Neutrophil (primary cell): Measurements from ENCODE around the gene NRXN2.

Experiments used
- H3K27ac ChIP-seq: fragments of 200-600 bp; sonication (generic); 2 replicates; pipeline ENCODE4 v1.5.1; 2016; ENCODE audit warnings: mild to moderate bottlenecking, moderate library complexity
- H3K27me3 ChIP-seq: fragments of 200-600 bp; sonication (generic); 2 replicates; pipeline ENCODE4 v1.6.0; 2016; ENCODE audit warnings: mild to moderate bottlenecking
- H3K36me3 ChIP-seq: fragments of 200-600 bp; sonication (generic); 2 replicates; pipeline ENCODE4 v1.5.1; 2017
- H3K4me1 ChIP-seq, 2 experiments: fragments of 200-600 bp in 1 of 2; sonication (generic) in 1 of 2; 1 replicate in 1 of 2; 2 replicates in 1 of 2; pipeline versions ENCODE4 v1.5.1 to v1.6.1; 2013 to 2016; ENCODE audit warnings: low read depth in 1 of 2, low read length in 1 of 2, mild to moderate bottlenecking in 1 of 2, moderate library complexity in 1 of 2; ENCODE audit not compliant: control insufficient read depth in 1 of 2, insufficient read depth in 1 of 2
- H3K4me3 ChIP-seq, 2 experiments: fragments of 200-600 bp in 1 of 2; sonication (generic) in 1 of 2; 1 replicate in 1 of 2; 2 replicates in 1 of 2; pipeline ENCODE4 v1.5.1; 2013 to 2016; ENCODE audit warnings: low read depth in 1 of 2, low read length in 1 of 2, mild to moderate bottlenecking in 1 of 2, moderate library complexity in 1 of 2
- H3K9me3 ChIP-seq: fragments of 200-600 bp; sonication (generic); 2 replicates; pipeline ENCODE4 v1.5.1; 2016
- TF ChIP-seq, protein P1 (sequence below): fragments of 200-600 bp; sonication (generic); IDR thresholded peaks from 2 replicates; pipeline ENCODE4 v1.5.1; 2016; ENCODE audit warnings: antibody characterized with exemption

NRXN2 gene

DNA sequence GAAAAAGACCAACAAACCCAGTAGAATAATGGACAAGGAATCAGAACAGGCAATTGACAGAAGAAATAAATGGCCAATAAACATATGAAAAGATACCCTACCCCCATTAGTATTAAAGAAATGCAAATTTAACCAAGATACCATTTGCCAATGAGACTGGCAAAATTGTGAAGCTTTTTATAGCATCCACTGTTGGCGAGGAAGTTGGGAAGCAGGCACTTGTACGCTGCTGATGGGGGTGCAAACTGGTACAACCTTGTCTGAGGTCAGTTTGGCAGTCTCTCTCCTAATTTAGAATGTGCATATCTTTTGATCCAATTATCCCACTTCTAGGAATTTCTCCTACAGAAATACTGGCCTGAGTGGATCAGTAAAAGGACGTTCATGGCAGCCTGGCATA is 8.6 kb upstream of the NRXN2 start:
- Histone ChIP-seq H3K9me3 (no peaks in the 10 kb centered on the region), H3K36me3 (peaks cover 99% of the 10 kb centered on the region), H3K4me3 (no peak overlapping the region), H3K4me1 (no peaks in the 10 kb centered on the region), H3K27ac (no peak overlapping the region), H3K27me3 (no peaks in the 10 kb centered on the region)
- TF ChIP-seq, protein P1, sequence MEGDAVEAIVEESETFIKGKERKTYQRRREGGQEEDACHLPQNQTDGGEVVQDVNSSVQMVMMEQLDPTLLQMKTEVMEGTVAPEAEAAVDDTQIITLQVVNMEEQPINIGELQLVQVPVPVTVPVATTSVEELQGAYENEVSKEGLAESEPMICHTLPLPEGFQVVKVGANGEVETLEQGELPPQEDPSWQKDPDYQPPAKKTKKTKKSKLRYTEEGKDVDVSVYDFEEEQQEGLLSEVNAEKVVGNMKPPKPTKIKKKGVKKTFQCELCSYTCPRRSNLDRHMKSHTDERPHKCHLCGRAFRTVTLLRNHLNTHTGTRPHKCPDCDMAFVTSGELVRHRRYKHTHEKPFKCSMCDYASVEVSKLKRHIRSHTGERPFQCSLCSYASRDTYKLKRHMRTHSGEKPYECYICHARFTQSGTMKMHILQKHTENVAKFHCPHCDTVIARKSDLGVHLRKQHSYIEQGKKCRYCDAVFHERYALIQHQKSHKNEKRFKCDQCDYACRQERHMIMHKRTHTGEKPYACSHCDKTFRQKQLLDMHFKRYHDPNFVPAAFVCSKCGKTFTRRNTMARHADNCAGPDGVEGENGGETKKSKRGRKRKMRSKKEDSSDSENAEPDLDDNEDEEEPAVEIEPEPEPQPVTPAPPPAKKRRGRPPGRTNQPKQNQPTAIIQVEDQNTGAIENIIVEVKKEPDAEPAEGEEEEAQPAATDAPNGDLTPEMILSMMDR, result no peak

DNA sequence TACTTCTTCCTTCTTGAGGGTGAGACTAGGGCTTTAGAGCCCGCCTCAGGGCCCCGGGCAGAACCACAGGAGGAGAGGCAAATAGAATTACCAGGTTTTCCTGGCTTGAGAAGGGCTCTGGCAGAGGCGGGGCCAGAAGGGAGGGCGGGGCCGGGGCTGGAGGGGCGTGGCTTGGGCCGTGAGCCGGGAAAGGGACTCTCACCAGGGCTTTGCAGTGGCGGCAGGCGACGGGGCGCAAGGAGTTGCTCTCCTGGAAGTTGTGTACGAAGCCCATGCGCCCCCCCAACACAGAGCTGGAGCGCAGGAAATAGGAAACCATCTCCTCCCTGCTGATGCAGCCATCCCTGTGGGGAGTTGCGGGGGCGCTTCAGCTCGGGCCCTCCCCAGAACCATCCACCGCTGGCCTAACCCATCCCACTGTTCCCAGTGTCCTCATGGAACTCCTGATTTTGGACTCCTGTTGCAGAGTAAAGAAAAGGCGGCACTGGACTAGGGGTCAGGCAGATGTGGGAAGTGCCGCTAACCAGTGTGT is 6.9 kb upstream of the NRXN2 start:
- TF ChIP-seq, protein P1, result no peak
- H3K4me1 ChIP-seq, result no peaks in the 10 kb centered on the region
- H3K9me3 ChIP-seq, result no peaks in the 10 kb centered on the region
- H3K36me3 ChIP-seq, result peaks cover 94% of the 10 kb centered on the region
- no peaks in the 10 kb centered on the region for H3K27me3 ChIP-seq
- no peak overlapping the region for H3K27ac ChIP-seq
- no peak overlapping the region for H3K4me3 ChIP-seq

DNA sequence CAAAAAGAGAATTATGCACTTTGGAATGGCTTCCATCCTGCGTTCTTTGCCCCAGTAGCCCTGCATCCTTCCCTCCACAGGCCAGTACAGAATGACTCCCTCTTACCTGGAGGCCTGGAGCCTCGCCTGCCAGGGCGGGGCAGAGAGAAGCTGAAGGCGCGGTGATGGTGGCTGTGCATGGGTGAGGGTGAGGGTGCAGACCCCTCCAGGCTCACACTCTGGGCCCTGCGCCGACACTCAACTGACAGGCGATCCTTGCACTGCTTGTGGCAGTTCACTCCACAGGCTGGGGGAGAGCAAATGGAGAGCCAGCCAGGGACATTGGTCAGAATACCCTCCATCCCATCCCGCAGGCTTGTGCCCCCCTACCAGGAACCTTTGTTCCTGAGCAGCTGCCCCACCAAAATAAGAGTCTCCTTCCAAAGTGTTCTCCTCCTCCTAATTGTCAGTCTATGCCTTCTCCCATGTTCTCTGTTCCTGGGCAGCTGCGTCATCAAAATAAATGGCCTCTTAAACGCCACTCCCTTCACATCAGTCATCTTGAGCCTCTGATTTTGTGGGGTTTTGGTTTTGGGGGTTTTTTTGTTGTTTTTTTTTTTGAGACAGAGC is 5.9 kb upstream of the NRXN2 start:
- TF ChIP-seq, protein P1, result no peak
- Histone ChIP-seq H3K4me3 (no peak overlapping the region), H3K4me1 (no peaks in the 10 kb centered on the region), H3K27me3 (no peaks in the 10 kb centered on the region), H3K36me3 (peaks cover 83% of the 10 kb centered on the region), H3K27ac (no peak overlapping the region), H3K9me3 (no peaks in the 10 kb centered on the region)

DNA sequence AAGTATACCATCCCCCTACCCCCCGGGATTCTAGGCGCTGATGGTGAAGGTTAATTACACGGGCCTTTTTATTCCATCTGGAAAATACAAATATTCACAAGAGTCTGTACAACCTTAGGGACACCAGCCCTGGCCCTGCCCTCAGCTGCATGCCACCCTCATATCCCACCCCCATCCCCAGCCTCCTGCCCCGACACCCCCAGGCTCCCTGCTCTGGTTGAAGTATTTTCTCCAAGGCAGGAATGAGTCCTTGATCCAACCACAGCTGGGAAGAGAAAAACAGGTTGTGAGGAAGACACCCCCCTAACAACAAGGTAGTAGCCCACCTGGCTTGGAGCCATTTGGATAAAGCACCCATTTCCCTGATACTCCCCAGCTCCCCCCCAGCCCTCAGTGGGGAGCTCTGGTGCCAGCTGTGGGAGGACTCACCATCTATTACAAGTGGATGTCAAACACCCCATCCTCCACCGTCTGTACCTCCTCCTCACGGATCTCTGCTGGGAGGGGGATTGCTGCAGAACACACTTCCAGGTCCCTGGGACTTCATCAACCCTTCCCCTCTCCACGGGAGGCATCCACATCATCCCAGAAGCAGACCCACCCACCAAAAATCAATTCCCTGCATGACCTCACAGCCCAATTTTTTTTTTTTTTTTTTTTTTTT is 4.0 kb upstream of the NRXN2 start:
- peaks cover 0 to 6% of the 10 kb centered on the region in 2 experiments for H3K4me1 ChIP-seq
- no peak overlapping the region for H3K4me3 ChIP-seq
- no peak overlapping the region for H3K27ac ChIP-seq
- H3K36me3 ChIP-seq, result peaks cover 66% of the 10 kb centered on the region
- no peaks in the 10 kb centered on the region for H3K9me3 ChIP-seq
- H3K27me3 ChIP-seq, result peaks cover 12% of the 10 kb centered on the region
- TF ChIP-seq, protein P1, result no peak

DNA sequence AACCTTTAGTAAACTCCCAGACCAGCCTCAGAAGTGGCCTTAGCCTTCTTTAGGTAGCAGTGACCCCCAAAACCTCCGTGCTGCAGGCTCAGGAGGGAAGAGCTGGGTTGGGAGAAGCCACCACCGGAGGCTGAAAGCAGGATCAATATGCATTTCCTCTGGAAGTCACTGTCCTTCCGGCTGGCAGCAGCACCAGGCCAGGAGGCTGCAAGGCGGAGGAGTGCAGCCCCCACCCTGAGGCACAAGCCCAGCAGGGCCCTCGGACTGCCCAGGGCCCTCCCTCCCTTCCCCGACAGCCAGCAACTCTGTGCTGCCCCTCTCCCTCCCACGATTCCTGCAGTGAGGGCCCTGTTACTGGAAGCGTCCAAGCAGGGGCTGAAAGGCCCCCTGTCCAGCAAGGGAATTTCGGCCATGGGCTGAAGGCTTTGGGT is 3.2 kb upstream of the NRXN2 start:
- Histone ChIP-seq H3K4me1 (peaks cover 0 to 6% of the 10 kb centered on the region in 2 experiments), H3K27me3 (peaks cover 19% of the 10 kb centered on the region), H3K4me3 (no peak overlapping the region), H3K27ac (peak overlapping the region; percentile 15), H3K36me3 (peaks cover 58% of the 10 kb centered on the region), H3K9me3 (no peaks in the 10 kb centered on the region)
- TF ChIP-seq, protein P1, result no peak
